Smooth muscle cell (in vitro differentiated cells): ENCODE results near the gene SRPRB. TPM values are rescaled to one million over a fixed set of nuclear protein-coding genes. Genes with fewer than 3 reads are reported as not detected.

Experiments
- DNase-seq: peaks from one replicate; lab custom pipeline; 2025; ENCODE audit not compliant: unreplicated experiment; lab: John Stamatoyannopoulos, UW
- H2AFZ ChIP-seq: fragments of 200-600 bp; sonication (generic); 2 replicates; pipeline ENCODE4 v1.6.0; 2016; ENCODE audit warnings: antibody characterized with exemption, low read depth, mild to moderate bottlenecking
- H3F3A ChIP-seq: fragments of 200-600 bp; sonication (generic); 2 replicates; pipeline ENCODE4 v1.6.0; 2017; ENCODE audit warnings: antibody characterized with exemption, low read depth
- H3K27ac ChIP-seq: fragments of 200-600 bp; sonication (generic); 2 replicates; pipeline ENCODE4 v1.5.1; 2016; ENCODE audit warnings: low read depth, mild to moderate bottlenecking
- H3K27me3 ChIP-seq: fragments of 200-600 bp; sonication (generic); 2 replicates; pipeline ENCODE4 v1.6.1; 2016; ENCODE audit warnings: low read depth, mild to moderate bottlenecking
- H3K36me3 ChIP-seq: fragments of 200-600 bp; sonication (generic); 2 replicates; pipeline ENCODE4 v1.5.1; 2016; ENCODE audit warnings: low read depth
- H3K4me1 ChIP-seq: fragments of 200-600 bp; sonication (generic); 2 replicates; pipeline ENCODE4 v1.5.1; 2016; ENCODE audit warnings: low read depth
- H3K4me2 ChIP-seq: fragments of 200-600 bp; sonication (generic); 2 replicates; pipeline ENCODE4 v1.6.0; 2016; ENCODE audit warnings: mild to moderate bottlenecking
- H3K4me3 ChIP-seq: fragments of 200-600 bp; sonication (generic); 2 replicates; pipeline ENCODE4 v1.5.1; 2016; ENCODE audit warnings: mild to moderate bottlenecking
- H3K79me2 ChIP-seq: fragments of 200-600 bp; sonication (generic); 2 replicates; pipeline ENCODE4 v1.6.0; 2016; ENCODE audit warnings: low read depth, mild to moderate bottlenecking
- H3K9ac ChIP-seq: fragments of 200-600 bp; sonication (generic); 2 replicates; pipeline ENCODE4 v1.6.0; 2016; ENCODE audit warnings: low read depth
- H3K9me3 ChIP-seq: fragments of 200-600 bp; sonication (generic); replicated peaks from 2 replicates; pipeline ENCODE4 v1.5.1; 2016; ENCODE audit warnings: low read depth
- H4K20me1 ChIP-seq: fragments of 200-600 bp; sonication (generic); 2 replicates; pipeline ENCODE4 v1.6.0; 2016; ENCODE audit warnings: low read depth
- WGBS: methylation state at CpG from one replicate; pipeline ENCODE4 v1.1.7; 2016; ENCODE audit warnings: low lambda C conversion rate; 5-methylcytosine and 5-hydroxymethylcytosine counted together
- polyA plus RNA-seq: library from polyadenylated mRNA; unstranded; fragments of >200 nt; fragmentation: Nextera tagmentation; extraction: Ambion mirVana; gene quantifications from 2 replicates; pipeline ENCODE4 v1.2.1, GENCODE V29; 2016
- total RNA-seq: library from RNA; depleted of rRNA; stranded (reverse); fragments of >200 nt; gene quantifications from 2 replicates; pipeline ENCODE4 v1.2.3, GENCODE V29; 2014
- TF ChIP-seq, protein P1 (sequence below): fragments of 200-600 bp; sonication (generic); IDR thresholded peaks from 2 replicates; pipeline ENCODE4 v1.5.1; 2017; ENCODE audit warnings: borderline replicate concordance, mild to moderate bottlenecking, antibody characterized with exemption; ENCODE audit not compliant: insufficient read depth, poor library complexity, severe bottlenecking

The SRPRB gene
- total and polyA plus RNA-seq, 2 experiments from 2014 or later, result 59.3 to 78.9 TPM

GRCh38 chr3:133758568-133758928 is 47.1 kb upstream of the SRPRB start:
- H3K4me3 ChIP-seq, result no peak overlapping the region
- H3K36me3 ChIP-seq, result no peaks in the 10 kb centered on the region
- no peaks in the 10 kb centered on the region for H3K9me3 ChIP-seq
- H2AFZ ChIP-seq, result no peak overlapping the region
- H3K27me3 ChIP-seq, result peaks cover 15% of the 10 kb centered on the region
- TF ChIP-seq, protein P1, sequence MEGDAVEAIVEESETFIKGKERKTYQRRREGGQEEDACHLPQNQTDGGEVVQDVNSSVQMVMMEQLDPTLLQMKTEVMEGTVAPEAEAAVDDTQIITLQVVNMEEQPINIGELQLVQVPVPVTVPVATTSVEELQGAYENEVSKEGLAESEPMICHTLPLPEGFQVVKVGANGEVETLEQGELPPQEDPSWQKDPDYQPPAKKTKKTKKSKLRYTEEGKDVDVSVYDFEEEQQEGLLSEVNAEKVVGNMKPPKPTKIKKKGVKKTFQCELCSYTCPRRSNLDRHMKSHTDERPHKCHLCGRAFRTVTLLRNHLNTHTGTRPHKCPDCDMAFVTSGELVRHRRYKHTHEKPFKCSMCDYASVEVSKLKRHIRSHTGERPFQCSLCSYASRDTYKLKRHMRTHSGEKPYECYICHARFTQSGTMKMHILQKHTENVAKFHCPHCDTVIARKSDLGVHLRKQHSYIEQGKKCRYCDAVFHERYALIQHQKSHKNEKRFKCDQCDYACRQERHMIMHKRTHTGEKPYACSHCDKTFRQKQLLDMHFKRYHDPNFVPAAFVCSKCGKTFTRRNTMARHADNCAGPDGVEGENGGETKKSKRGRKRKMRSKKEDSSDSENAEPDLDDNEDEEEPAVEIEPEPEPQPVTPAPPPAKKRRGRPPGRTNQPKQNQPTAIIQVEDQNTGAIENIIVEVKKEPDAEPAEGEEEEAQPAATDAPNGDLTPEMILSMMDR, result no peak
- H3K4me2 ChIP-seq, result no peak overlapping the region
- no peak overlapping the region for H3K27ac ChIP-seq
- H3K9ac ChIP-seq, result no peak overlapping the region
- H4K20me1 ChIP-seq, result no peaks in the 10 kb centered on the region
- no peaks in the 10 kb centered on the region for H3K79me2 ChIP-seq
- no peak for DNase-seq
- WGBS, result 92% methylated on average over 1 of the region's 1 CpG
- no peaks in the 10 kb centered on the region for H3K4me1 ChIP-seq
- H3F3A ChIP-seq, result no peaks in the 10 kb centered on the region

DNA sequence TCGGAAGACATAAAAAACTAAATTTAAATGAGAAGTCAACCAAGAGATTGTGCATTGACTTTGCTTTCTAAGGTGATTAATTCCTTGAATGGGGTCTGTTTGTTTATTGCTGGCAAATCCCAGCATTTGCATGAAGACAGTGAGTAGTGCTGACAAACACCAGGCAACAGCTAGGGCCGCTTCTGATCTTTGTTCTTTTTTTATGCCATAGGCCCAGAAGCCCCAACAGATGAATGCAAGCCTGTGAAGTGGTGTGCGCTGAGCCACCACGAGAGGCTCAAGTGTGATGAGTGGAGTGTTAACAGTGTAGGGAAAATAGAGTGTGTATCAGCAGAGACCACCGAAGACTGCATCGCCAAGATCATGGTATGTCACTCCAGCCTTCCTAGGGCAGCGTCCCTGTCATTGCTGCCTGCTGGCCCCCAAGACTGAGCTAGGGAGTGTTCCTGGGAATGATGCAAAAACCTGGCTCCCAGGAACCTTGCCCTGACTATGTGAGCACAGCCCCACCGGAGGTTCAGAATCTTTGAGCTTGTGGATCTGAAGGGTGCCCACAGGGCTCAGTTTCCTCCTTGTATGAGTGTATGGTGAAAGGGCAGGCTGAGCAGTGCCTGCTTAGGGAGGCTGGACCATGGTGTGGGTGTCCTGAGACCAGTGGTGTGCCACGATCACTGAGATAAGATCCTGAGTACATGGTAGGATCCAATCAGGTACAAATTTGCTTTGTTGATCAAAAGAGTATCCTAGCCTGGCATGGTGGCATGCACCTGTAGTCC is 46.5 kb upstream of the SRPRB start:
- no peak overlapping the region for H3K27ac ChIP-seq
- no peaks in the 10 kb centered on the region for H3K9me3 ChIP-seq
- TF ChIP-seq, protein P1, result no peak
- no peak overlapping the region for H3K4me2 ChIP-seq
- H3K36me3 ChIP-seq, result no peaks in the 10 kb centered on the region
- no peak overlapping the region for H3K9ac ChIP-seq
- no peaks in the 10 kb centered on the region for H3K79me2 ChIP-seq
- 84% methylated on average over 9 of the region's 9 CpGs for WGBS
- no peaks in the 10 kb centered on the region for H4K20me1 ChIP-seq
- no peak for DNase-seq
- no peaks in the 10 kb centered on the region for H3K4me1 ChIP-seq
- H3K27me3 ChIP-seq, result peaks cover 15% of the 10 kb centered on the region
- H3F3A ChIP-seq, result no peaks in the 10 kb centered on the region
- no peak overlapping the region for H3K4me3 ChIP-seq
- no peak overlapping the region for H2AFZ ChIP-seq

DNA sequence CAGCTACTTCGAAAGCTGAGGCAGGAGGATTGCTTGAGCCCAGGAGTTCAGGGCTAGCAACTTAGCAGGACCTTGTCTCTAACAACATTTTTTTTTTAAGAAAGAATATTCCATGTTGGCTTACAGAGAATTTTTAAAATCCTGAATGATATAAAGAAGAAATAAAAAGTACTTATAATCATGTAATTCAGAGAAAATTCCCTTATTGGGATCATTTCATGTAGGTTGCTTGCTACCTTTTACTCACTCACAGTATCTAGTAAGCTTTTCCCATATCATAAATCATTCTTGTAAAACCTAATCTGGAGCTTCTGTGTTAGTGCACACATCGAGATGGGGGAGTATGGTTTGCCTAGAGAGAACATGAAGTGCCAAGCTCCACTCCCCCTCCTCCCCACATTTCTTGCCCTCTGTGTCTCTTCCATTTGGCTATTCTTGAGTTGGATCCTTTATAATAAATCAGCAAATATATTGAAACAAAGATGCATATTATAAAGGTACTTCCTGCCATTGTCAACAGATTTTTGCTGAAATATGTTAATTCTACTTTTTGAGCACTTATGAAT is 45.8 kb upstream of the SRPRB start:
- Histone ChIP-seq H4K20me1 (no peaks in the 10 kb centered on the region), H3F3A (no peaks in the 10 kb centered on the region), H3K27ac (no peak overlapping the region), H3K27me3 (peaks cover 15% of the 10 kb centered on the region), H3K9ac (no peak overlapping the region), H3K4me3 (no peak overlapping the region), H3K36me3 (no peaks in the 10 kb centered on the region), H3K4me2 (no peak overlapping the region), H3K79me2 (no peaks in the 10 kb centered on the region), H2AFZ (no peak overlapping the region), H3K9me3 (no peaks in the 10 kb centered on the region), H3K4me1 (no peaks in the 10 kb centered on the region)
- TF ChIP-seq, protein P1, result no peak
- 79% methylated on average over 2 of the region's 2 CpGs for WGBS
- no peak for DNase-seq
